SU-DHL-6 (cell line): ENCODE results near the gene CADPS.

Experiments used
- H2AFZ ChIP-seq: fragments of 200-600 bp; sonication (generic); 2 replicates; pipeline ENCODE4 v1.6.1; 2014; ENCODE audit warnings: low read depth, mild to moderate bottlenecking, moderate library complexity, mixed read lengths, antibody characterized with exemption, low read length; ENCODE audit not compliant: severe bottlenecking
- H3F3A ChIP-seq: fragments of 200-600 bp; shearing (Covaris generic); 2 replicates; pipeline ENCODE4 v1.6.0; 2016; ENCODE audit warnings: antibody characterized with exemption, mild to moderate bottlenecking; ENCODE audit not compliant: insufficient read depth
- H3K27ac ChIP-seq: fragments of 200-600 bp; sonication (generic); 2 replicates; pipeline ENCODE4 v1.5.1; 2016; ENCODE audit warnings: low read depth, mild to moderate bottlenecking, low read length, moderate library complexity, mixed read lengths
- H3K27me3 ChIP-seq: fragments of 200-600 bp; sonication (generic), shearing (Covaris generic); 2 replicates; pipeline ENCODE4 v1.6.0; 2014; ENCODE audit warnings: mild to moderate bottlenecking, low read length
- H3K36me3 ChIP-seq: fragments of 200-600 bp; sonication (generic); 2 replicates; pipeline ENCODE4 v1.6.1; 2014; ENCODE audit warnings: mild to moderate bottlenecking, low read length, mixed read lengths
- H3K4me2 ChIP-seq: fragments of 300-600, 200-600 bp; shearing (Covaris generic), sonication (generic); 2 replicates; pipeline ENCODE4 v1.6.0; 2014; ENCODE audit warnings: low read length, low read depth, mild to moderate bottlenecking; ENCODE audit not compliant: poor library complexity, severe bottlenecking
- H3K4me3 ChIP-seq: fragments of 200-600 bp; sonication (generic); 2 replicates; pipeline ENCODE4 v1.5.1; 2014; ENCODE audit warnings: antibody characterized with exemption, low read length, mild to moderate bottlenecking, mixed read lengths; ENCODE audit not compliant: insufficient read depth, poor library complexity, severe bottlenecking
- H3K79me2 ChIP-seq: fragments of 200-600 bp; sonication (generic); 2 replicates; pipeline ENCODE4 v1.6.1; 2014; ENCODE audit warnings: mild to moderate bottlenecking, low read length, moderate library complexity; ENCODE audit not compliant: insufficient read depth
- H3K9ac ChIP-seq: fragments of 200-600 bp; sonication (generic); 2 replicates; pipeline ENCODE4 v1.7.0; 2014; ENCODE audit warnings: mild to moderate bottlenecking, low read length
- H3K9me2 ChIP-seq: fragments of 200-600 bp; sonication (generic); replicated peaks from 2 replicates; pipeline ENCODE4 v1.6.1; 2014; ENCODE audit warnings: low read length; ENCODE audit not compliant: insufficient read depth
- H3K9me3 ChIP-seq: fragments of 200-600 bp; sonication (generic); 2 replicates; pipeline ENCODE4 v1.6.1; 2014; ENCODE audit warnings: low read length, mixed read lengths; ENCODE audit not compliant: insufficient read depth
- H4K20me1 ChIP-seq: fragments of 200-600 bp; sonication (generic); 2 replicates; pipeline ENCODE4 v1.6.1; 2014; ENCODE audit warnings: low read depth, mild to moderate bottlenecking, antibody characterized with exemption, low read length, moderate library complexity, mixed read lengths
- CTCF ChIP-seq: fragments of 200-600 bp; sonication (generic); IDR thresholded peaks from one replicate; pipeline ENCODE4 v1.5.1; 2017; ENCODE audit warnings: antibody characterized with exemption, mild to moderate bottlenecking, low read length, moderate library complexity; ENCODE audit not compliant: insufficient read depth, poor library complexity, severe bottlenecking
- EZH2phosphoT487 ChIP-seq: fragments of 200-600 bp; sonication (generic), shearing (Covaris generic); conservative IDR thresholded peaks from 2 replicates; pipeline ENCODE4 v1.6.1; 2018; ENCODE audit warnings: mild to moderate bottlenecking, antibody characterized with exemption, low read length, moderate library complexity, mixed read lengths

The CADPS gene

DNA sequence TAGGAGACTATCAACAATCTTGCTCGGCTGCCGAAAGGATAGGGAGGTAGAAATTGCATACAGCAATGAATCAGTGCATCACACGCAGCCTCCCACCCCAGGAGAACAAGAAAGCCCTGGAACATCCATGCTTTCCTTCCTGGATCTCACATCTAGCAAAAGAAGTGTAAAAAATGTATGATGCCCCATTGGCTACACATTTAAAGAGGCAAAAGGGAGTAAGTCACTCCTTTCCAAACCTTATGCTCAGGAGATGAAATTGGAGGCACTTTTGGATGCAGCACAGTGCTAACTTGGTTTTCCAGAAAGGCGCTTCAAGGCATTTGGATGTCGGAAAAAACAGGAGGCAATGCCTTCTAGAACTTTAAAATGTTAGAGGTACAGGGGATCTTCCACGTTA, 469.6 kb downstream of the CADPS start:
- H3K36me3 ChIP-seq: no peaks in the 10 kb centered on the region
- H3K79me2 ChIP-seq: no peaks in the 10 kb centered on the region
- H3K4me3 ChIP-seq: no peak overlapping the region
- no peak overlapping the region for H2AFZ ChIP-seq
- no peak overlapping the region for H3K9ac ChIP-seq
- H3K27me3 ChIP-seq: no peaks in the 10 kb centered on the region
- H3F3A ChIP-seq: no peaks in the 10 kb centered on the region
- no peak overlapping the region for H3K27ac ChIP-seq
- H3K9me2 ChIP-seq: no peaks in the 10 kb centered on the region
- TF ChIP-seq EZH2phosphoT487 (no peak), CTCF (no peak)
- no peaks in the 10 kb centered on the region for H3K9me3 ChIP-seq
- no peak overlapping the region for H3K4me2 ChIP-seq
- H4K20me1 ChIP-seq: no peaks in the 10 kb centered on the region

DNA sequence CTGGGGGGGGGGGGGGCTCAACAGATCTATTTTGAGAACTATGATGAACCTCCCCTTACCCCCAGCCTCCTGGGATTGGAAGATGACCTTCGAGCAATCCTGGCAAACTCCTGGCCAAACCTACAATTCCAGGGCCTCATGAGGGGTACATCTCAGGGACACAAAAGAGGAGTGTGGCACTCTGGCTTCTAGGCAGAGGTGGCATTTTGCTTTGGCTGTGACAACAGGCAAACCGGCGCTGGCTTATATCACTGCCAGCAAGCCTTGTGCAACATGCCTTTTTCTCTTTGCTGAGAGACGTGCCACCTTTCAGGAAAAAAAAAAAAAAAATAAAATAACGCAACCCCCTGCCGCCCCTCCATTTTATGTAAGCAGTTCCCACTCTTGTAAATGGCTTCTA, 470.1 kb downstream of the CADPS start:
- no peak overlapping the region for H3K9ac ChIP-seq
- H3K9me2 ChIP-seq: no peaks in the 10 kb centered on the region
- H3K27ac ChIP-seq: no peak overlapping the region
- no peak overlapping the region for H2AFZ ChIP-seq
- H3K27me3 ChIP-seq: no peaks in the 10 kb centered on the region
- no peaks in the 10 kb centered on the region for H3K79me2 ChIP-seq
- no peaks in the 10 kb centered on the region for H3K9me3 ChIP-seq
- H3F3A ChIP-seq: no peaks in the 10 kb centered on the region
- no peak overlapping the region for H3K4me3 ChIP-seq
- no peak for TF ChIP-seq EZH2phosphoT487
- TF ChIP-seq CTCF: no peak
- H3K4me2 ChIP-seq: no peak overlapping the region
- H3K36me3 ChIP-seq: no peaks in the 10 kb centered on the region
- no peaks in the 10 kb centered on the region for H4K20me1 ChIP-seq

- no peaks in the 10 kb centered on the region for H4K20me1 ChIP-seq
- no peaks in the 10 kb centered on the region for H3K9me2 ChIP-seq
- H3K27me3 ChIP-seq: no peaks in the 10 kb centered on the region
- no peak overlapping the region for H3K9ac ChIP-seq
- no peaks in the 10 kb centered on the region for H3K36me3 ChIP-seq
- no peak overlapping the region for H3K4me3 ChIP-seq
- no peak for TF ChIP-seq EZH2phosphoT487
- H3K27ac ChIP-seq: no peak overlapping the region
- no peaks in the 10 kb centered on the region for H3K79me2 ChIP-seq
- no peaks in the 10 kb centered on the region for H3K9me3 ChIP-seq
- H2AFZ ChIP-seq: no peak overlapping the region
- H3K4me2 ChIP-seq: no peak overlapping the region
- H3F3A ChIP-seq: no peaks in the 10 kb centered on the region
Measured at GRCh38 chr3:62404321-62404720, 470.9 kb downstream of the CADPS start.

DNA sequence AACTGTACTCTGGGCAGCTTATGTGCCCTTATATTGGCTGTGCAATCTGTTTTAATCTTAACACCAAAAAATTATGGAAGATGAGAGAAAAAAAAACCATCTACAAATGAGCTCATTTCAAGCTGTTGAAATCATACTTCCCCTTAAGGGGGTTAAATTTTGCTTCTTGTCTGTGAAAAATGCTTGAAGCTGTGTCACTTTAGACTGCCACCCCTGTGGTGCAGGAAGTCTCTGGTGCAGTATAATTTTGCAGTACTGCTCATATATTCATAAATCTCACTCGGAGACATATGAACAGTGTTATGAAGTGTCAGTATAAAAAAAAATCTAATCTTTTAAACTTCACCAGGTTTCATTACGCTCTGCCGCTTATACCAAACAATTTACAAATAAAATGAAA, 471.5 kb downstream of the CADPS start:
- no peaks in the 10 kb centered on the region for H4K20me1 ChIP-seq
- no peaks in the 10 kb centered on the region for H3K9me2 ChIP-seq
- H3K4me3 ChIP-seq: no peak overlapping the region
- H3K4me2 ChIP-seq: no peak overlapping the region
- no peaks in the 10 kb centered on the region for H3K79me2 ChIP-seq
- TF ChIP-seq CTCF: no peak
- no peak for TF ChIP-seq EZH2phosphoT487
- no peak overlapping the region for H2AFZ ChIP-seq
- H3K36me3 ChIP-seq: no peaks in the 10 kb centered on the region
- H3K9ac ChIP-seq: no peak overlapping the region
- H3K27me3 ChIP-seq: no peaks in the 10 kb centered on the region
- H3K27ac ChIP-seq: no peak overlapping the region
- H3F3A ChIP-seq: no peaks in the 10 kb centered on the region
- no peaks in the 10 kb centered on the region for H3K9me3 ChIP-seq
